Stimulated activated CD8-positive, alpha-beta memory T cell treated with anti-CD3 and anti-CD28 coated beads, Interleukin-4, amount 100 ng/mL, for 1 hour (primary cell): ENCODE results near the gene LAMB1.

Experiments
- DNase-seq, 2 donors: peaks; one replicate each; pipeline ENCODE4 v3.0.0-alpha.2; 2020; ENCODE audit warnings: low read depth in 2 of 2, low spot score in 1 of 2

The LAMB1 gene

DNA sequence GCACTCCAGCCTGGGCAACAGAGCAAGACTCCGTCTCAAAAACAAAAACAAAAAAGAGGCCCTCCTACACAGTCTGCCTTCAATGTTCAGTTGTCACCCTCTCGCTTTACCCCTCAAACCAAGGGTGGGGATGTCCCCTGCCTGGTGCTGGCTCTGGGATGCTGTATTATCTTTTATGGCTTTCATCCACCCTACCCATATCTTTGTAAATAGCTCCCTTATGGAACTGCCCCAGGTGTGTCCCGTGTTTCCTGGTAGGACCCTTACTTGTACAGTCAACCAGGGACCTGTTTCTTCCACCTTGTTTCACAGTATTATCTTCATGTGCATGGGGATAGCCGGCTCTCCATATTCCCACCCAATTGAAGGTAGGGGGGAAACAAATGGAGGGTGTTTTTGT, 15.7 kb upstream of the LAMB1 start:
- DNase-seq, result no peak

GRCh38 chr7:108017776-108018151, 14.8 kb upstream of the LAMB1 start:
- DNase-seq, result no peak

DNA sequence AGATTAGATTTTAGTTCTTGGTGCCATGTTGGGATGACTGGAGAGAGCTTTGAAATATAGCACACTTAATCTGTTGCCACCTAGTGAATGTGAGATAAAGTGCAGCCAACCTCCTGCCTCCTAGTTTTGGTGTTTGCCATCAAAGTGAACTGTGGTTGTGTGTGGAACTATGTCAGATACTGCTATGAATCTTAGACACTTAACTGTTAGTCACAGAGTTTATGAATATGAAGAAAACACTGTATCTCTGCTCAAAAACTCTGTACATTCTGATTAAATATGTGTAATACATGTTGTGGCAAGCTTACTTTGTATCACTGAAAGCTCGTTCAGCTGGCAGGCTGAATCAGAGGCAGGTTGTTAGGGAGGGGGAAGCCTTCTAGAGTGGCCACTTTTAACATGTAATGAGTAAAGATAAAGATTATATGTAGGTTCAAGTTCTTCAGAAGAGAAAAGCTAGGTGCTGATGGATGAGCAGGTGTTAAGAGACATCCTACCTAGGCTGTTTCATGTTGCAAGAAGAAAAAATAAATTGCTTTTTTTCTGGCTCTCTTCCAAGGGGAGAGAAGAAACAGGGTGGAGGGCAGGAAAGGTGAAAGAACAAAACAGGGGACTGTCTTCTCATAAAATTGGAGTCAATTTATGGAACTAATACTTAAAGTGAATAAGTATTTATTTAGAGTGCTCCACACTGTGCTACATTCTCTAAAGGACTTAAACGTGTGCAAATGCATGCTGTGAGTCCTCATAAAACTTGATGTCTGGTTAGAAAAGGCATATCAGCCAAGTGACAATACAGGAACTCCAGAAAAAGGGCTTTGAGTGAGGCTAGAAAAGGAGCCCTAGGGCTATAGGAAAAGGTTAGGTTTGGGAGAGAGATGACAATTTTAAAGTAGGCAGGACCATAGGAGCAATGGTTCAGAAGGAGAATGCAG, 14.1 kb upstream of the LAMB1 start:
- DNase-seq, result no peak

GRCh38 chr7:108015740-108016139, 12.8 kb upstream of the LAMB1 start:
- DNase-seq, result no peak

DNA sequence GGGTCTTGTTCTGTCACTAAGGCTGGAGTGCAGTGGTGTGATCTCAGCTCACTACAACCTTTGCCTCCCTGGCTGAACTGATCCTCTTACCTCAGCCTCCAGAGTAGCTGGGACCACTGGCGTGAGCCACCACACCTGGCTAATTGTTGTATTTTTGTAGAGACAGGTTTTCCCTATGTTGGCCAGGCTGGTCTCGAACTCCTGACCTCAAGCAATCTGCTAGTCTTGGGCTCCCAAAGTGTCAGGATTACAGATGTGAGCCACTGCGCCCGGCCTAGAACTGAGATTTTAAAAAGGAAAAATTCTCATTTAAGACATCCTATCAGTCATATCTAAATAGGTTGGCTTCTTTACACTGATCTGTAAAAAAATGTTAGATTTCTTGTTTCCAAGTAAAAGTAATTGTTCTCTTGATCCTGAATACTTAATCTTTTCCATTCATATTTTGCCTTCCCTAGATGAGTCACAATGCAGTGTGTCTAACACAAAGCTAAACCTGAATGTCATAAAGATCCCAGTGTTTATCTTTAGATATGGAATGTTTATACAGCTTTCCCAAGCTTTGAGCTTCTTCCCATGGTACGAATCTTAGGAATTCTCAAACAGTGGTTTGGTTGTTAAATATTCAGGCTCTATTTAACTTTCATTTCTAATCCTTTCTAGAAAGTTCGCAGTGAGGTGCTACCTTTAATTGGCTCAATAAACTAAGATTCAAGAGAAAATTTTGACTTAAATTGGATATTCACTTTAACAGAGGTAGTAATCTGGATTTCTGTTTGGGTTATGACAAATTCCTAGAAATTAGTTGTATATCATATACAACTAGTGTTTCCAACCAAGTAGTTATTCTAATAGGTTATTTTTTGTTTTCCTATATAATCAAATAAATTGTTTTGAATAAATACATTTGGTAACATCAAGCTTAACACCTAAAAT, 12.1 kb upstream of the LAMB1 start:
- DNase-seq, result no peak

- DNase-seq, result no peak
These were observed 11.3 kb upstream of the LAMB1 start for GRCh38 chr7:108014215-108014614.

DNA sequence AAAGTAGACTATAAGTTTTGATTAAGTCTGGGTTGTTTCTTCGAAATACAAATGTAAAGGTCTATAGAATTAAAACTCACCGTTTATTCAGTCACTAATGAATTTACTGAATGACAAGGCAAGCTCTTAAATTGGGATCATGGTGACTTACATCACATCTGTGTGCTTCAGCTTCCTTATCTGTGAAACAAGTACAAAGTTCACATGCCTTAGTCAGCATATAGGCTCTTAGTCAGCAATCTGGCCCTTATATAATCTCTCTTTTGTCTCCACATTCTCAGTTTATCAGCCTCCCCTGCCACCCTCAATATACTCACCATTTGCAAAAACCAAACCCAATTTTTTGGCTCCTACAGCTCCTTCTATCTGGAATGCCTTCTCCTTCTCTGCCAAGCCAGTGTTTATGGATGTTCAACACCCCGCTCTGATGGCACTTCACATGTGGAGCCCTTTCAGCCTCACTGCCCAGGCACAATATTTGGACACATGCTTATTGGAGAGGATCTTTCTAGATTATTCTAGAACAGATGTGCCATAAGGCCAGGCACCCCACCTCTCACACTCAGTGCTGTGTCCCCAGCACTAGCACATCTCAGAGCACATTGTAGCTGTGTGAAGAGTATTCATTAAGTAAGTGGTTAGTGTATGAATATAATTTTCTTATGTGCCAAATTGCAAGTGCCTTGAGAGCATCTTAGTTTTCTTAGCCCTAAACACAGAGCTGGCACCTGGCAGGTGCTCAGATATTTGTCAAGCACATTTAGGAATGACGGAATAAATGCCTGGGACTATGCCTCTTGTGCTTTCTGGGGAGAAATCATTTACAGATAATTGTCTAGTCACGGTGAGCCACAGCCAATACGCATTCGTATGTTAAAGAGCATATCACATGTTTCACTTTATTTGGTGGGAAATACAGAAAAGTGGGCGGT, 9.8 kb upstream of the LAMB1 start:
- DNase-seq, result no peak

DNA sequence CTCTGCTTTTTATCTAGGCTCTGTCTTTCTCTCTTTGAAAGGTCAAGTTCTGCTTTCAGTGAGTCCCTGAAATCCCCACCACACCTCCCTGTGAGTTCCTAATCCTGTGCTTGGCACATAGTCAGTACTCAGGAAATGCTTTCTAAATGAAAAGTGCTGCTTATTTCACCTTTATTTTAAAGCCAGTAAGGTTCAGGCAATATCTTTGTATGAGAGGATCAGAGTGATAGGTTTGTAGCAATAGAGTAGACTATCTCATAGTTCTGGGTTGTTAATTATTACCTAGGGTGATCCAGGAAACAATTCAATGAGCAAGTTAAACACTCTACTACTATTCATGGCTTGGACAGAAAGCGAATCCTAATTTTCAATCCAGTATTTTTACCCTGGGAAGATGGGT, 7.4 kb upstream of the LAMB1 start:
- DNase-seq, result no peak

DNA sequence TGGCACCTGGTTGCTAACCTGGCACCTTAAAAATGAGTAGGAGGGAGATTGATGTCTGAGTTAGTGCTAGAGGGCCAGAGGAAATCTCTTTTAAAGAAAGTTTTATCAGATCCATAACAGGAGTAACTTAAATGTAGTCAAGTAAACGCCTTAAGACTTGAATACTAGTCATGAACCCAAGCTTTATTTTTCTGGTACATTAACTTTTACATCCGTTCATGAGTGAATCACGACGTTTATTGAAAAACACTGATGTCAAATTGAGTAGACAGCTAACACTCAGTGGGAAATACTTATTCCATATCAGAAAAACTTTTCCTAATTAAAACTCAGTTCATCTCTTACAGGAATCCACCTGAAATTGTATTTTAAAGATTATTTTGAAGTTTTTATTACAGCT, 6.9 kb upstream of the LAMB1 start:
- DNase-seq, result no peak

- no peak for DNase-seq
These were observed 5.9 kb upstream of the LAMB1 start for GRCh38 chr7:108008827-108009226.

DNA sequence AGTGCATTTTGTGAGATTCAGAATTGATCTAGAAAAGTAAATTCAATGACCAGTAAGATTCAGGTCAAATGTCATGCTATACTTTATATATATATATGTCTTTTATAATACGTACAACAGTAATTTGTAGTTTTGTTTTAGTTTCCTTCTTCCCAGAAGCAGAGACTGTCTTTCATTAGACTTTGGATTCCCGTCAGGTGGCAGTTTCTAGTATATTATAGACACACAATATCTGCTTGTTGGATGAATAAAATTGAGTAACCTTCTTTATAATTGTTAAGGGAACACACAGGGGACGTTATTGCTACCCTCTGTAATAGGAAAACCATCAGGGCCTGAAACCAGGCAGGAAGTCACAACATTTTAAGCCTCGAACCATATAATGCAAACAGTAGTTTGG, 5.3 kb upstream of the LAMB1 start:
- no peak for DNase-seq

- DNase-seq, result no peak
These were observed 4.8 kb upstream of the LAMB1 start for GRCh38 chr7:108007762-108008161.

GRCh38 chr7:108007261-108007660, 4.3 kb upstream of the LAMB1 start:
- DNase-seq, result no peak

- no peak for DNase-seq
These were observed 1.5 kb upstream of the LAMB1 start for GRCh38 chr7:108004220-108005142.

DNA sequence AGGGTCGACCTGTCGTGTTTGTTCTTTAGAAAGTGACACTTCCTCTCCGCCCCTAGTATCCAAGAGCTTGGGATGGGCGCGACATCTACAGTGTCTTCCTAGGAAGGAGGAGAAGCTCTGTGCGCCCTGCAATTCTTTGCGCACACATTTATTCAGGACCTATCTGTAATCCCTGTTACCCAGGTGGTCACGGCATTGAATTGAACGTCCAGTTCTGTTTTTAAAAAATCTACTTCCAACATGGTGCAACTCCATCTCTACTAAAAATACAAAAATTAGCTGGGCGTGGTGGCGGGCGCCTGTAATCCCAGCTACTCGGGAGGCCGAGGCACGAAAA, 606 bp upstream of the LAMB1 start:
- no peak for DNase-seq

- no peak for DNase-seq
These were observed 916 bp downstream of the LAMB1 start for GRCh38 chr7:108001764-108002725.

GRCh38 chr7:108000875-108001763, 1.8 kb downstream of the LAMB1 start:
- no peak for DNase-seq
